ENCODE data around the gene DCDC2. TPM values are rescaled to one million over a fixed set of nuclear protein-coding genes. Genes with fewer than 3 reads are reported as not detected.
A peak's percentile ranks its signal among the peaks of the same experiment; 100 is the strongest.
"Not testable (repeated sequence)": the region's sequence is repeated elsewhere in the genome, so short reads cannot be mapped to it uniquely, and the experiment has no call there.

Gene DCDC2
- total and polyA plus RNA-seq, 8 donors, result 13.1 to 40.4 (median 21.1) TPM

- ATAC-seq, result no peak
- WGBS, 2 donors, result 70% methylated on average over 7 of the region's 7 CpGs
- intact Hi-C loops (cut with DNase I), result no loop called here
- no peak overlapping the region for H3K4me3 ChIP-seq
- no peak overlapping the region for H3K27ac ChIP-seq
- H3K27me3 ChIP-seq, result no peaks in the 10 kb centered on the region
- H3K4me1 ChIP-seq, result peaks cover 0 to 3% (median 0%) of the 10 kb centered on the region in 3 donors
- no peaks in the 10 kb centered on the region for H3K36me3 ChIP-seq
- no peaks in the 10 kb centered on the region for H3K9me3 ChIP-seq
- TF ChIP-seq CTCF (IDR thresholded peaks at IDR 0.05), result no peak
- no peak for DNase-seq
- no peak for FAIRE-seq
These were observed 84.6 kb downstream of the DCDC2 start for GRCh38 chr6:24273096-24273870.

- FAIRE-seq (no peak), ATAC-seq (no peak), DNase-seq (no peak)
- H3K36me3 ChIP-seq, result no peaks in the 10 kb centered on the region
- H3K27ac ChIP-seq, result no peak overlapping the region
- TF ChIP-seq CTCF (IDR thresholded peaks at IDR 0.05), result no peak
- H3K27me3 ChIP-seq, result no peaks in the 10 kb centered on the region
- no peaks in the 10 kb centered on the region for H3K9me3 ChIP-seq
- intact Hi-C loops (cut with DNase I), result no loop called here
- H3K4me3 ChIP-seq, result no peak overlapping the region
- H3K4me1 ChIP-seq, result peaks cover 0 to 3% (median 0%) of the 10 kb centered on the region in 3 donors
These were observed 85.3 kb downstream of the DCDC2 start for GRCh38 chr6:24272553-24272952.

- no peak for FAIRE-seq
- H3K4me1 ChIP-seq, result peaks cover 0 to 3% (median 0%) of the 10 kb centered on the region in 3 donors
- 84 to 96% methylated on average over 1 of the region's 1 CpG for WGBS, 2 donors
These were observed 85.7 kb downstream of the DCDC2 start for GRCh38 chr6:24272148-24272547.

GRCh38 chr6:24270011-24270410, 87.8 kb downstream of the DCDC2 start:
- H3K4me1 ChIP-seq, result peaks cover 0 to 3% (median 0%) of the 10 kb centered on the region in 3 donors
- no peak for FAIRE-seq
- H3K4me3 ChIP-seq, result no peak overlapping the region
- intact Hi-C loops (cut with DNase I), result no loop called here
- no peak for DNase-seq
- no peaks in the 10 kb centered on the region for H3K36me3 ChIP-seq
- H3K9me3 ChIP-seq, result no peaks in the 10 kb centered on the region
- WGBS, 2 donors, result 47 to 62% methylated on average over 1 of the region's 1 CpG
- TF ChIP-seq CTCF (IDR thresholded peaks at IDR 0.05), result no peak
- no peaks in the 10 kb centered on the region for H3K27me3 ChIP-seq
- peak in 2 of 4 donors; percentile 29 to 40 for ATAC-seq
- no peak overlapping the region for H3K27ac ChIP-seq

More at GRCh38 chr6:24272148-24272547, 85.7 kb downstream of the DCDC2 start:
- intact Hi-C loops (cut with DNase I), result no loop called here
- Histone ChIP-seq H3K36me3 (no peaks in the 10 kb centered on the region), H3K9me3 (no peaks in the 10 kb centered on the region), H3K27ac (no peak overlapping the region), H3K27me3 (no peaks in the 10 kb centered on the region), H3K4me3 (no peak overlapping the region)
- DNase-seq (no peak), ATAC-seq (no peak)
- TF ChIP-seq CTCF (IDR thresholded peaks at IDR 0.05), result no peak

- intact Hi-C loops (cut with DNase I); FAIRE-seq; H3K27me3 ChIP-seq; ATAC-seq; H3K9me3 ChIP-seq; H3K36me3 ChIP-seq; H3K4me3 ChIP-seq; DNase-seq; H3K4me1 ChIP-seq; H3K27ac ChIP-seq: not testable (repeated sequence)
- WGBS, 2 donors, result 85 to 95% methylated on average over 6 of the region's 6 CpGs
These were observed 99.6 kb downstream of the DCDC2 start for GRCh38 chr6:24258214-24258613.

Measured in pancreas (tissue), 10 donors.